HG03066 (cell line): ENCODE measurements around the gene NFYB.
"Not testable (repeated sequence)": the region's sequence is repeated elsewhere in the genome, so short reads cannot be mapped to it uniquely, and the experiment has no call there.

Experiments
- ATAC-seq: cut with Tn5 transposase; IDR thresholded peaks from one replicate; pipeline ENCODE4 v1.9.1; 2021; ENCODE audit warnings: low read depth; ENCODE audit not compliant: unreplicated experiment

The NFYB gene

DNA sequence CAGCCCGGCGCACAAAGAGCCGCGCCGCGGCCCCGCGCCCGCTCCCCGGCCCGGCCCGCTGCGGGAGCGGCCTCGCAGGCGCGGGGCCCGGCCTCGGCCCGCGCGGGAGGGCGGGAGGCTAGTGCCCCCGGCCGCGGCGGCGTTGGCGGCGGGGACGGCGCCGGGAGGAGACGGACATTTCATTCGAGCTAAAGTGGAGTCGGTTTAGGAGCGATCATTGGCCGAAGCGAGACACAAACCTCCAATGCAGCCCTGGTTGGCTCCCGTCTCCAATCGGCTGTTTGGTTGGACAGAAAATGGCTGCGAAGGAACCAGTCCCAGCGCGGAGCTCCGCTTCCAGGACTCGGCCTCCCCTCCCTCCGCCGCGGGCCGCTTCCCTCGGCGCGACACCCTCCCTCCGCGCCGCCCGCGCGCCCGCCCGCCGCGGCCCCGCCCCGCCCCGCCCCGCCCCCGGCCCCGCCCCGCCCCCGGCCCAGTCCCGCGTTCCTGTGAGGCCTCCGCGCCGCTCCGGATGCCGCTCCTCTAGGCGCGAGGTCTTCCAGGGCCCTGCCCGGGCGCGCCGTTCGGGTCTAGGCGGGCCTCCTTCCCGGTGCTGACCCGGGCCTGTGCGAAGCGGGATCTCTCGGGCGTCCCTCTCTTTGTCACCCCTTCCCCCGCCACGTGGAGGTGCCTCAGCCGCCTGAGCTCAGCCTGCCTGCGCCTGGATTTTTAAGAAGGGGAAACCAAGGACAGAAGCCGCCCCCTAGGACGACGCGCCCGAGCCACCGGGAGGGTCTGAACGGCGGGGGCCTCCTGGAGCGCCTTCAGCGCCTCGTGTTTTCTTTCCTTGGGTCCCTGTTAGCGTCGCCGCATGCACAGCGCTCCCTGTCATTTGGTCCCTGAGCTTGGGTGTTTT, at the start of gene NFYB:
Gene NFYB (minus strand): TSS at position 309 of the 895 bp plus-strand sequence. CDS start 2,757 bp downstream, outside the sequence.
- peak; percentile 94 for ATAC-seq

DNA sequence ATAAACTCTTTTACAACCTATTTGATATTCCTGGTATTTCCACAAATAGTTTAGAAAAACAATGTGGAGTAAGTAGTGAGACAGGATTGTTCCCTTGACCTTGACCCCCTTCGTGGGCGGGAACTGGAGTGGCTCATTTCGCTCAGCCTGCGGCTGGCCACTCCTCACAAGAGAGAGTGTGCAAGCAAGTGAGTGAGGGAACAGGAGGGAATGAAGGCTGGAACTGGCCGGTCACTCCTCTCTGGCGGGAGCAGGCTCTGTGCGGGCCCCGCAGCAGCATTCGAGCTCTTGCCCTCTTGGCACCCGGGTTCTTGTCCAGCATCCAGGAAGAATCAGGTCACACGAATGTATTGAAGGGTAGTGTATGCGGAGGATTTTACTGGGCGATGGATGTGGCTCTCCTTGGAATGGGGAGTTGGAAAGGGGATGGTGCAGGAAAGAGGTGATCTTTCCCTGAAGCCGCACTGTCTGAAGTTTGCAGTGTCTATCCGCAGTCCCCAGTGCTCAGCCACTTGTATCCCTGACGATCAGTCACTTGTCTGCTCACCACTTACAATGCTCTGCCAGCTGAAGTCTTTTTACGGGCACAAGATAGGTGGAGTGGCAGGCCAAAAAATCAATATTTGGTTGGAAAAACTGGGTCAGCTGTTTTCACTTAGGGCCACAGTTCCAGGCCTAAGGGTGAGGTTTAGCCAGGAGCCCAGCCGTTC, 49.6 kb upstream of the NFYB start:
- ATAC-seq = no peak

DNA sequence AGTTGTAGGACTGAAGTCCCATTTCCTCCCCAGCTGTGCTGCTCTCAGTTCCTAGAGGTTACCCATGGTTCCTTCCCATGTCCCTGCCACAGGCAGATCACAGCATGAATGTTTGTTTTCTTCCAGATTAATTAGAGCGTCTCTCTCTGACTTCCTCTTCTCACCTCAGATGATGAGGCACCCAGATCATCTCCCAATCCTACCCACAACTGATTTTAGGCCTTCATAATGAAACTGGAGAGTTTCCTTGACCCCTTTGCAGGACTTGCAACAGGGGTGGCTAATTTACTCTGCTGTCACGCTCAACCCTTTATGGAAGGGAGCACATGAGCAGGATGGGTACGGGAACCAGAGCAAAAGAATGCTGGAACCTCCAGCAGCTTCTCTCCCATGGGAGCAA, 45.4 kb upstream of the NFYB start:
- no peak for ATAC-seq

DNA sequence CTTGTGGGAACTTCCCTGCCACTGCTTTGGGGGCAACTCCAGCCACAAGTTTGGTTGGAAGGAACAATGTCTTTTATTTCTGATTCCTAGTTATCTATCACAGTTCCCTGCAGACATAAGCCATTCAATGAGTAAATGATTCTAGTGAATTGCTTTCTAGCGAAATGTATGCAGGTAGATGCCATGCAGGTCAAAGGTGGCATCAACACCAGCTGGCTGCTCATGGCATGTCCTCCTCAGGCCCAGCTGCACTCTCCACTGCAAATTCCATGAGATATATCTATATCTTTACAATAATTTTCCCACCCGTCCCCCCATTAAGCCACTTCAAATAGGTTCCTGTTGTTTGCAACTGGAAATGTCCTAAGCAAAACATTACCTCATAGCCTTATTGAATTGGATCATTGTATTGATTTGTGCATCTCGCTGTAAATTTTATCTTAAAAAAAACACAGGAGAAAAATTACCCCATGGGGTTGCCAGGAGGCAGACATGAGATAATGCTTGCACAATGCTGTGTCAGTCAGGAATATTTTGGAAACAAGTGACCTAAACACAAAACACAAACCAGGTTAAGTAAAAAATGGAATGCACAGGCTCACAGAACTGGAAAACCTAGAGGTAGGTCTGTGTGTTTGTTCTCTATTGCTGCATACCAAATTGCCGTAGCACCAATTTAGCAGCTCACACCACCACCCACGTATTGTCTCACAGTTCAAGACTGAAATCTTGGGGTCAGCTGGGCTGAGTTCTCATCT, 44.8 kb upstream of the NFYB start:
- ATAC-seq = no peak

DNA sequence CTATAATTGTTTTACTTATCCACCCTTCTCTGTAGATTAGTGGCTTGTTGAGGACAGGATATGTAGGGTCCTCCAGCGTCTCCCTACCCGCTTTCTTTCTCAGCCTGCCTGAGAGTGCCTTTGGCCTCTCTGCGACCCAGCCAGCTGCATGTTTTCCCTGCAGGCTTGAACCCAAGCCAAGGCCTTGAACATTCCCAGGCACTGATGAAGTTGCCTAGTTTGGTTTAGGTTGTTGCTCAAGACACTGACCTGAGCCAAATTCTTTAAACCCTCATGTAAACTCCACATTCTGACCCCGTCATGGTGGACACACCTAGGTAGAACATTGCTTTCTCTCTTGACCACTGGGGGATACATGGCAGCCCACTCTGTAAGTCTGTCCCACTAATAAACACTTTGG, 44.1 kb upstream of the NFYB start:
- ATAC-seq = no peak

DNA sequence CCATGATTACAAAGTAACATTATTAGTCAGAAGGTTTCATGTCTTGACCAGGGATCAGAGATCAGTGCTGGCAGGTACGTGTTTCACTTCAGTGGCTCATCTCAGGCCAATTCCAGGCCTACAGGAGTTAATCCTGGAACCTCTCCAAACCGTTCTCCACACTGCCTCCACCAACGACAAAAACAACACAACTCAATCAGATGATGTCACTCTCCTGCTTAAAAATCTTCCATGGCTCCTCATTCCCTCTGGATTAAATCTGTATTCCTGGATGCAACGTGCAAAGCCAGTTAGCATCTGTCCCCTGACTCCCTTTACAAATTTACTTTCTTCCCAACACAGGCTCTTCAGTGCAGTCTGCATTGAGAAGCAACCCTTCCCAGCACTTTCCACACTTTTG, 43.3 kb upstream of the NFYB start:
- ATAC-seq = no peak

DNA sequence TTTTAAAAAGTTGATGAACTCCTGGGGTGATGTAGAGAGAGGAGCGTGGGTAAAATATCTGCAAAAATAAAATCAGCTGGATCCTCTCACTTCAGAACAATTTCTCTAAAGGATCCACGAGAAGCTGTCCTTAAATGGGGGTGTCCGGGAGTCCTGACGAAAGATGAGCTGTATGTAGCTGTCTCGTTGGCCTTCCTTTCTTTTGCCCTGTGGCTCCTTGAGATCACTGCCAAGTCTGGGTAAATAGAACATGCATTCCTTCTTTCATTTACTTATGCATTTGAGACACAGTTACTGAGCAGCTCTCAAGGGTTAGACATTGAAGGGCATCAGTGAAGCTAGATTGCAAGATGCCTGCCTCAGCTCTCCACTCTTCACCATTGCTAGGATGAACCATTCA, 42.4 kb upstream of the NFYB start:
- ATAC-seq = no peak

DNA sequence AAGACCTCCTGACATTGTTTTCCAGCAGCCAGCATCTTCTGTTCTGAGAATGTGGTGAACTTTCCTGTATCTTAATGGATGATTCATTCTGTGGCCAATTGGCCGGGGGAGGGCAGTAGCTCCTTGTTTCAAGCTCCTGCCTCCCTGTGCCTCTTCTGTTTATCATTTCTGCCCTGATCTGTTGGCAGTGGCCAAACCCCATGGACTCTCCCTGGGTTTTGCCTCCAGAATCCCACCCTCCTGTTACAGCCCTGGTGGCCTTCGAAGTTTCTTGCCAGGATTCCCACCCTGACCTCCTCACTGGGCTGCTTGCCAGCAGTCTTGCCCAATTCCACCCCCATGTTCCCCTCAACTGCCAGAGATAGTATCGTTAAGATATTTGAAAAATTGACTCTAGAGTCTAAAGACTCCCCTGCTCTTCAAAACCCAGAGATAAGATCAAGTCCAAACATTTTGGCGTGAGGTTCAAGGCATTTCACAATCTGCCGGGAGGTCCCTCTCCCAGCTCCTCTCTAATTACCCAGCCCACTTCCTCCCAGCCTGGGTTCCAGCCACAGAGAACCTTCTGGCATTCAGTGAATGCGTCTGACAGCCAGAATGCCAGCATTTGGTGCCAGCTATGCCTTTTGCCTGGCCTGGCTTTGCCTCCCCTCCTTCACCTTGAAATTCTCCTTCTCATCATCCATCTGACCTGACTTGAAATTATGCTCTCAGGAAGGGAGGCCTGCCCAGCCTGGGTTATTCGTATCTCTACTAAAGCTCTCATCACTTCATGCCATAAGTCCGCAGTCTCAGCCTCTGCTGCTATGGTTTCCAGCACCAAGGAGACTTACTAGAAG, 39.9 kb upstream of the NFYB start:
- ATAC-seq = no peak

DNA sequence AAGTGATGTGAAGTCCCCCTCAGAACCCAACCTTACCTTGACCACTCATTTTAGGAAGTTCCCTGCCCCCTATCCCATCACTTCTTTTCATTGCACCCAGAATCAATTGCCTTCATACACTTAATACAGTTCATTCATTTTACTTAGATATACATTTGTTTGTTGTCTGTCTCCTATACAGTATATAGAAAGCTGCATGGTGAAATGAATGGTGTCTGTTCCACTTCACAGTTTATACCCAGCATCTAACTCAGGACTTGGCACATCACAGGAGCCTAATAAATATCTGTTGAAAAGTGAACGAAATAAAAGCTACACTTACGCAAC, 39.3 kb upstream of the NFYB start:
- no peak for ATAC-seq

DNA sequence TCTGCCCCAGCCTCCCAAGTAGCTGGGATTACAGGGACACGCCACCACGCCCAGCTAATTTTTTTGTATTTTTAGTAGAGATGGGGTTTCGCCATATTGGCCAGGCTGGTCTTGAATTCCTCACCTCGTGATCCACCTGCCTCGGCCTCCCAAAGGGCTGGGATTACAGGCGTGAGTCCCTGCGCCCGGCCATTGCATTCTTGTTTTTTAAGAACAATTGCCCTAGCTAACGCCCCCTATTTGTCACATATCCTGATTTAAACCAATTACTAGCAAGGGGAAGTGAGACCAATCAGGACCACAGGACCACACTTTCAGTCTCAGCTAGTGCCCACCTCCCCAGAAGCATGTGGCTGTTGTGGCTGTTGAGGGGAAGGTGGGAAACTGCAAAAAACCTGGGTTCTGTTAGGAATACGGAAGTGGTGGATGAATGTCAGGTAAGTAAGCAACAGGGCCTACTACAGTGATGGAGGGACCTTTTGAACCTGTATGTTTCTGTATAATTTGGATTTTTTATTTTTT, 37.8 kb upstream of the NFYB start:
- ATAC-seq = no peak

DNA sequence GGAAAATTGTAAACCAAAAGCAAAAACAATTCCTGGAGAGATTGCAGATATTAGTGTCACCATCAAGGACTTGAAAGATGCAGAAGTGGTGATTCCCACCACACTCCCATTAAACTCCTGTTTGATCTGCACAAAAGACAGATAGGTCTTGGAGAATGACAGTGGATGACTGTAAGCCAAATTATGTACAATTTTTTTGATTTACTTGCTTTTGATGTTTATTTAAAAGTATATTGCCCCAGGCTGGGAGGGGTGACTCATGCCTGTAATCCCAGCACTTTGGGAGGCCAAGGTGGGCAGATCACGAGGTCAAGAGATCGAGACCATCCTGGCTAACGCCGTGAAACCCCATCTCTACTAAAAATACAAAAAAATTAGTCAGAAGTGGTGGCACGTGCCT, 35.8 kb upstream of the NFYB start:
- not testable (repeated sequence) for ATAC-seq

DNA sequence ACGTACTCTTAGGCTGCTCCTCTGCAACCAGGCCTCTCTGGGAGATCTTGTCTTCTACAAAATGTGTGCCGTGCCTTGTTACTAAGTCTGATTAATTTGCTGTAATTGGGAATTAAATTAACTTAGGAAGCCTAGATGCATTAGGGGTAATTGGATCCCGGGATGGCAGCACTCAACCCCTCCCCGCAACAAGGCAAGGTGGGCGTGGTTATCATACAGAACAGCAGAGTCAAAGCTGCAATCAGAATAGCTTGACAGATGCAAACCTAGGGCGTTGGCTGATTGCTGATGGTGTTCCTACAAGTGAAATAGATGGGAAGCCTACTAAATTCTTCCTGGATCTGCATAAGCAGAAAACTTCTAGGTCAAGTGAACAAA, 34.5 kb upstream of the NFYB start:
- ATAC-seq = no peak

DNA sequence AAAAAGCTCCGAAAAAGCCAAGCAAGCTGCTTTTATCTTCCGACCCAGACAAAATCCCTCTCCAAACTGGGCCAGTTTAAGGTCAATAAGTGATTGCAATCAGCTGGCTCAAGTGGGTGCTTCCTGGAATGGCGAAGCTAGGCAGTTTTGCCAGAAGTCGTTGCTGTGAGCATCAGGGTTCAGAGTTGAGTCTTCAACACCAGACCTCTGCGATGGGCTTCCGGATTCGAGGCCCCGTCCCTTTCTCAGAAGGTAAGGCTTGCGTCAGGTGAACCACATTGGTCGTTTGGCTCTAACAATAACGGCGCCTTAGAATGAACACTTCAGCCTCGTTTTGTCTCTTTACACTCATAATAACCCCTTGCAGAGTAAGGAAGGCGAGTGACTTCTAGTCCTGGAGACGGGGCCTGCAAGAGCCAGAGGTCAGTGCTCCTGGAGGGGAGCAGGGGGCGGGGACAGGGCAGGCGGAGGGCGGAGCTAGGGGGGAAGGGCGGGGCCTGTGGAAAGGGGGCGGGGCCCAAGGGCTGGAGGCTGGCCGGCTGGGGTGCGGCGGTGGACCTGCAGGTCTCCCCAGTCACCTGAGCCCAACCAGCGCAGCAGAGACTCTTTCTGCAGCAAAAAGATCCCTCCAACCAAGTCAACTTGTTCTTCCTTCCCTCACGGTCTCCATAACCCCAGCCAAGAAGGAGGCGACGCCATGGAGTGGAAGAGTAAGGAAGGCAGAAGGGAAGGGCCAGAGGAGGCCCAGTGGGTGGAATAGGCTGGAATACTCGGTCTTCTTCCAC, 34.0 kb upstream of the NFYB start:
- no peak for ATAC-seq

DNA sequence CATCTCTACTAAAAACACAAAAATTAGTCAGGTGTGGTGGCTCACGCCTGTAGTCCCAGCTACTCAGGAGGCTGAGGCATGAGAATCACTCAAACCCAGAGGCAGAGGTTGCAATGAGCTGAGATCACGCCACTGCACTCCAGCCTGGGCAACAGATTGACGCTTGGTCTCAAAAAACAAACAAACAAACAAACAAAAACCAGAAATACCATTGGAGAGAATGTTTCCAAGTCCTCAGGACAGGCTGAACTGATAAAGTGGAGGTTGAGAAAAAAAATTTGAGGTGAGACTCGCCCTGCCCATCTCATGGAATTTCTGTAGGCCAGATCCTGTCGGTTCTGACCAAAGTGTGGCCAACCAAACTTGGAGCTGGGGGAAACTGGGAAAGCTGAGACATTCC, 30.6 kb upstream of the NFYB start:
- ATAC-seq = no peak

DNA sequence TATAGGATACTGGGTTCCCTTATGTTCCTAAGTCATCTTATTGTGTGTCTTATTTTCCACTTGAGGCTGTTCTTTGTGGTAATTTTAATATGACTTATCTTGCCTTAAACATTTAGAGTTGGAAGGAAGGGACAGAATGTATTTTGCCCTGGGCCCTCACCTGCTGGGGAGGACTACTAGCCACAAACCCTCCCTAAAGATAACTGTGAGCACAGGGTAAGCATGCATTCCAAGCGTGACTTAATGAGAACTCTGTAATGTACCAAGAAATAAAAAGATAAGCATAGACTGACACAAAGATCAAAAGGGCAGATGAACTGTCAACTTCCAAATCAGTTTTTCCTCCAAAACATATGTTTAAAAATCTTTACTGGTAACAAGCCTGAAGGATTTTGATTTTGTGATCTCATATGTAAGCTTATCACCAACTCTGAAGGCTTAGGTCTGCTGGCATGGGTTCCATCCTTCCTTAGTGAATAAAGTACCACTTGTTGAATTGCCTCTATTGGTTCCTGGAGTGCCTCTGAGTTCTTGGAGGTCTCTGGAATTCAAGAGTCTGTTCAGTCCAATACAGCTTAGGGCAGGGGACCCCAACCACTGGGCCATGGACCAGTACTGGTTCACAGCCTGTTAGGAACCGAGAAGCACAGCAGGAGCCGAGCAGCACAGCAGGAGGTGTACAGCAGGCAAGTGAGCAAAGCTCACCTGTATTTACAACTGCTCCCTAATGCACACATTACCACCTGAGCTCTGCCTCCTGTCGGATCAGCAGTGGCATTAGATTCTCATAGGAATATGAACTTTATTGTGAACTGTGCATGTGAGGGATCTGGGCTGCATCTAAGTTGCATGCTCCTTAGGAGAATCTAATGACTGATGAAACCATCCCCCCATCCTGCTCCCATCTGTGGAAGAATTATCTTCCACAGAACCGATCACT, 29.8 kb upstream of the NFYB start:
- ATAC-seq = no peak

DNA sequence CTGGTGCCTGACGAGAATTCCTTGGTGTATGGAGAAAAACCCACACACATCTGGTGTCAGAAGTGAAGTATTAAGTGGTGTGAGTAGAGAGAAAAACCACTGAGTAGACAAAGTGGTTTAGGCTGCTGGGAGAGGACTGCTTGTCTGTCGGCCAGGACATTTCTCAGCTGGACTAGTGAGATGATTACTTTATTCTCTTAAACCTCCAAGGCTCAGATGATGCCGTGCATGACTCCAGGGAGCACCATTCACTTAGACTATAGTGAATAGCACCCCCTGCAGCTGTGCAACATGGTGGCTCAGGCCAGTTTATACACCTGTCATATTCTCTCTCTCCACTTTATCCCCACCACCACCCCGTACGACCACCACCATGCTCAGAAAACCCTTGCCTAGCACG, 28.5 kb upstream of the NFYB start:
- no peak for ATAC-seq

DNA sequence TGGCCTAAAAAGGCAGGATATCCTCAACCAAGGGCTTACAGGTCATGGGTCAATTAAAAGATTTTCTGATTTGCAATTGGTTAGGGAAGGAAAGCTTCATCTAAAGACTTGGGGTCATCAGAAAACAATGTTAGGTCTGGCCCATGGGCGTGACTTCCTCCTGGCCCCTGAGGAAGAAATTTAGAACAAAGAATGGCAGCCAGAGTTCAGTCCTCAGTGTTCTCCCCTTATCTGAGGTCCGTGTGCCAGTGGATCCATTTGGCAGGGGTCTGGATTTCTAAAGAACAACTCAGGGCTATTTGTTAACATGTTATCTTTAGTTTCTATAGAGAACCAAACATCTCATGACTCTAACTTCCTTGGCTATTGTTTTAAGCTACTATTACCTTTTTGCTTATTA, 27.8 kb upstream of the NFYB start:
- no peak for ATAC-seq

DNA sequence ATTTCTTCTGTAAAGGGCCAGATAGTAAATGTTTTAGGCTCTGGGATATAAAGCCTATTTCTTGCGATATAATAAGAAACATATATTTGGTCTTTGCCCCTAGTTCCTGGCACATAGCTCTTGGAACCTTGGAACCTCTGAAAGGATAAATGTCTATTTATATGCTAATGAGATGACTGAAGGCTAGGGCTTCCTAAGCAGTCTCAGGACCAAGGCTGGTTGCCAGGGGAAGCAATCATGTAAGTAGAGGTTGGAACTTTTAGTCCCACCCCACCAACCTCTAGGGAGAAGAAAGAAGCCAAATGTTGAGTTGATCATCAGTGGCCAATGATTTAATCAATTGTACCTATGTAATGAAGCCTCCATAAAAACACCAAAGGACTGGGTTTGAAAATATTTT, 26.6 kb upstream of the NFYB start:
- no peak for ATAC-seq

DNA sequence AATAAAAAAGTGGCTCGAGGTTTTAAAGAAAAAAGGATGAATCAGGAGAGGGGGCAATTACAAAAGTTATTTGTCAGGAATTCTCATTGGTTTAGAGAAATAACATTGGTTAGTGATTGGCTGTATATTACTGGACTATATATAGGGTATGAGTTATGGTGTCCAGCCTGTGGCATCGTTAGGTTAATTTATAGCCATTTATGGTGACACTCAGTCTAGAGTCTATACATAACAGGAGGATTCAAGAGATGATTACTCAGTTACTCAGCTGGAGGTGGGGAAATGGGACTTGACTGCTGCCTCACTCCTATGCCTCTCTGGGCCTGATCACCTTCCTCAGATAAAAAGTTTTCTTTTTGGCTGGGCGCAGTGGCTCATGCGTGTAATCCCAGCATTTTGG, 25.6 kb upstream of the NFYB start:
- no peak for ATAC-seq
